Ishikawa (cell line): ENCODE data around the gene PRR35.

Source experiments
- CEBPB ChIP-seq: IDR thresholded peaks from 2 replicates; pipeline ENCODE4 v1.6.1; 2012
- CREB1 ChIP-seq: IDR thresholded peaks from 2 replicates; pipeline ENCODE4 v1.6.1; 2012; ENCODE audit warnings: low read depth
- EGR1 ChIP-seq: IDR thresholded peaks from 2 replicates; pipeline ENCODE4 v1.6.1; 2012
- EP300 ChIP-seq: IDR thresholded peaks from 2 replicates; pipeline ENCODE4 v1.6.1; 2012; ENCODE audit warnings: borderline replicate concordance
- FOXM1 ChIP-seq: IDR thresholded peaks from 2 replicates; pipeline ENCODE4 v1.6.1; 2012; ENCODE audit warnings: low read depth, borderline replicate concordance
- NFIC ChIP-seq: IDR thresholded peaks from 2 replicates; pipeline ENCODE4 v1.6.1; 2012
- RAD21 ChIP-seq: IDR thresholded peaks from 2 replicates; pipeline ENCODE4 v1.6.1; 2012; ENCODE audit warnings: low read depth
- REST ChIP-seq: IDR thresholded peaks from 2 replicates; pipeline ENCODE4 v1.6.1; 2012; ENCODE audit warnings: low read depth, mild to moderate bottlenecking
- TAF1 ChIP-seq: IDR thresholded peaks from 2 replicates; pipeline ENCODE4 v1.6.1; 2012; ENCODE audit warnings: low read depth, mild to moderate bottlenecking
- TCF12 ChIP-seq: IDR thresholded peaks from 2 replicates; pipeline ENCODE4 v1.6.1; 2012; ENCODE audit warnings: low read depth
- TEAD4 ChIP-seq: IDR thresholded peaks from 2 replicates; pipeline ENCODE4 v1.6.1; 2012
- YY1 ChIP-seq: IDR thresholded peaks from 2 replicates; pipeline ENCODE4 v1.6.1; 2012; ENCODE audit warnings: low read depth
- ZBTB7A ChIP-seq: IDR thresholded peaks from 2 replicates; pipeline ENCODE4 v1.6.1; 2012; ENCODE audit warnings: low read depth
- TF ChIP-seq, protein P1 (sequence below): IDR thresholded peaks from 2 replicates; pipeline ENCODE4 v1.6.1; 2012
- TF ChIP-seq, protein P2 (sequence below): IDR thresholded peaks from 2 replicates; pipeline ENCODE4 v1.6.1; 2012

PRR35 gene

DNA sequence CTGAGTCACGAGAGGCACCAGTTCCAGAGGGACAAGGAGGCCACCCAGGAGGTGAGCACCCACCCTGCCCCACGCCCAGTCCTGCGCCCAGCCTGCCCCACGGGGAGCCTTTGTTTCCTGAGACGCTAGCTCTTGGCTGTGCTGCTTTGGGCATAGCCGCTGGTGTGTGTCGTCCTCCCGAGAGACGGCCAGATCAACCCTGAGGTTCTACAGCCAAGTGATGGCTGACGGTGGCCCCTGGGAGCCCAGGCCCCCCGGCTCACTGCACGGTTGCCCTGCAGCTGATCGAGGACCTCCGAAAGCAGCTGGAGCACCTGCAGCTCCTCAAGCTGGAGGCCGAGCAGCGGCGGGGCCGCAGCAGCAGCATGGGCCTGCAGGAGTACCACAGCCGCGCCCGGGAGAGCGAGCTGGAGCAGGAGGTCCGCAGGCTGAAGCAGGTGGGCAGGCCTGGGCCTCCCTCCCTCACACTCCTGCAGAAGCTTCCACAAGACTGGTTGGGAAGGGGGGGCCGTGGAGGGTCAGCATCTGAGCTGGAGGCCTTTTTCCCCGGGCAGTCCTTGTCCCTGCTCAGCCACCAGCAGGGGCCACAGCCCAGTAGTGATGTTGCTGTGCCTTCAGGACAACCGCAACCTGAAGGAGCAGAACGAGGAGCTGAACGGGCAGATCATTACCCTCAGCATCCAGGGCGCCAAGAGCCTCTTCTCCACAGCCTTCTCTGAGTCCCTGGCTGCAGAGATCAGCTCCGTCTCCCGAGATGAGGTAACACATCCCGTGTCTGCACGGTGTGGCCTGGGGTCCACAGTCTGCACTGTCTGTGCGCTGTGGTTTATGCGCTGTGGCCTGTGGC is 40.1 kb upstream of the PRR35 start:
- no peak for TF ChIP-seq NFIC
- TF ChIP-seq TAF1: no peak
- no peak for TF ChIP-seq YY1
- no peak for TF ChIP-seq CEBPB

GRCh38 chr16:520847-521246 is 39.3 kb upstream of the PRR35 start:
- TF ChIP-seq TCF12 (no peak), EP300 (no peak), YY1 (no peak), CREB1 (no peak), REST (no peak), EGR1 (no peak), NFIC (no peak), FOXM1 (no peak), RAD21 (no peak), CEBPB (no peak), TAF1 (no peak), ZBTB7A (no peak), TEAD4 (no peak)
- TF ChIP-seq, protein P1, sequence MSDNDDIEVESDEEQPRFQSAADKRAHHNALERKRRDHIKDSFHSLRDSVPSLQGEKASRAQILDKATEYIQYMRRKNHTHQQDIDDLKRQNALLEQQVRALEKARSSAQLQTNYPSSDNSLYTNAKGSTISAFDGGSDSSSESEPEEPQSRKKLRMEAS: no peak
- TF ChIP-seq, protein P2, sequence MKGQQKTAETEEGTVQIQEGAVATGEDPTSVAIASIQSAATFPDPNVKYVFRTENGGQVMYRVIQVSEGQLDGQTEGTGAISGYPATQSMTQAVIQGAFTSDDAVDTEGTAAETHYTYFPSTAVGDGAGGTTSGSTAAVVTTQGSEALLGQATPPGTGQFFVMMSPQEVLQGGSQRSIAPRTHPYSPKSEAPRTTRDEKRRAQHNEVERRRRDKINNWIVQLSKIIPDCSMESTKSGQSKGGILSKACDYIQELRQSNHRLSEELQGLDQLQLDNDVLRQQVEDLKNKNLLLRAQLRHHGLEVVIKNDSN: no peak

DNA sequence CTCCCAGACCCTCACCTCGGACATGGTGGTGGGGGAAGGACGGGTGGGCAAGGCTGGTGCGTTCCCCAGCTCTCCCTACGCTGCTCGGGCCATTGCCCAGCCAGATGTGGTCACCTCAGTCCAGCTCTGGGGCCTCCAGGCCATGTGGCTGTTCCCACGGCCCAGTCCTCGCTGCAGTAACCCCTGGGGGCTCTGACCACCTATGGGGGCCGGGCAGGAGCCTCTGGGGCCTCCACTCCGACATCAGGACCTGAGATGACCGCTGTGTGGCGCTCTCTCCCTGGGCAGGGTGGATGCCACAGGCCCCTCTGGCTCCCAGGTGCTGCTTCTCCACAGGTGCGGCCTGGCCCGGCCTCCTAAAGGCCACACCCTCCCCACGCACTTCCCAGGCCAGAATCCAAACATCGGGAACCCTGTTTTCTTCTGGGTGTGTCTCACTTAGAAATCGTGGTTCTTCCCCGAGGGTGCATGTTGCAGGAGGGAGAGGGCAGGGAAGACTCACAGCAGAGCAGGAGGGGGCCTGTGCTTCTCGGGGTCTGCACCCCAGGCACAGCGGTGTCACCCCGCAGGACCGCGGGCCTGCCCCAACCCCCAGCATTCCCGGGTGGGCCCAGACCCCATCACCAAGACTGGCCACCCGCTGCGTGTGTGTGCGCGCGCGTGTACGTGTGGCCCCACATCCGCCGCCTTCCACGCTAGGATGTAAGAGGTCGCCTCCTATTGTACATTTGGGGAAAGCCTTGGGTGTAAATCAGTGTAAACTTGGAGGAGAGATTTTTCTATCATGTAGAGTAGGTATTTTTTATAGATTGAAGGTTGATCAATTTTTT is 38.6 kb upstream of the PRR35 start:
- TF ChIP-seq EGR1 (no peak), CREB1 (no peak), TEAD4 (no peak)

DNA sequence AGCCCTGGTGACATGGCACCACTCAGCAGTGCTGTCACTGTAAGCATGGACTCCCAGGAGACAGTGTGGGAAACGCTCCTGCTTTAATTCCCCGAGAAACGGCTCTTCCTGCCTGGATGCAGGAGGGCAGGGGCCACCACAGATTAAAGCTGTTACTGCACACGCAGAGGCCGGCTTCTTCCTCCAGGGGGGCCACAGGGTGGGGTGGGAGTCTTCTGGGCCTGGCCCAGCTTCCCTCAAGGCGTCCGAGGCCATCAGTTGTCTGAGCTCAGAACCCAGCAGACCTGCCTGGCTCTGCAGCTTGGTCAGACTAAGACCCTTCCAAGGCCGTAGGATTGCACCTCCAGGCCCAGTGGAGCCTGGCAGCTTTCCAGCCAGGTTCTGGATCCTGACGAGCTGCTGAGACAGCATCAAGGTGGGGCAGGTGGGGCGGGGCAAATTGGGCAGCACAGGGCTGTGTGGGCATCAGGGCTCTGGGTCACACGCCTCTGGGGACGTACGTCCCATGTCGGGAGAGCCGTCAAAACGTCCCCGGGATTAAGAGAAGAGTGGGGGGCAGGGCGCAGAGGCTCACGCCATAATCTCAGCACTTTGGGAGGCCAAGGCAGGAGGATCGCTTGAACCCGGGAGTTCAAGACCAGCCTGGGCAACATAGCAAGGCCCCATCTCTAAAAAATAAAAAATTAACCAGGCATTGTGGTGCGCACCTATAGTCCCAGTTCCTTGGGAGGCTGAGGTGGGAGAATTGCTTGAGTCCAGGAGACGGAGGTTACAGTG is 37.7 kb upstream of the PRR35 start:
- no peak for TF ChIP-seq CREB1
- TF ChIP-seq EGR1: no peak
- TF ChIP-seq EP300: no peak
- no peak for TF ChIP-seq TCF12
- no peak for TF ChIP-seq FOXM1
- no peak for TF ChIP-seq TEAD4
- TF ChIP-seq, protein P2: no peak
- no peak for TF ChIP-seq YY1
- no peak for TF ChIP-seq NFIC
- no peak for TF ChIP-seq RAD21
- TF ChIP-seq REST: no peak
- no peak for TF ChIP-seq CEBPB
- no peak for TF ChIP-seq ZBTB7A
- TF ChIP-seq, protein P1: no peak
- no peak for TF ChIP-seq TAF1

- TF ChIP-seq REST (no peak), TAF1 (no peak), NFIC (no peak), TEAD4 (no peak), FOXM1 (no peak), CREB1 (no peak), YY1 (no peak)
- TF ChIP-seq, protein P1: no peak
Measured at GRCh38 chr16:523097-523741, 37.0 kb upstream of the PRR35 start.
